Suprapubic skin (tissue), 3 donors: ENCODE data around the gene SERINC5.

Source experiments
- CTCF ChIP-seq, 2 donors: fragments of 200-600 bp in 1 of 2; fragments of 450-650 bp in 1 of 2; sonication (generic) in 1 of 2; IDR thresholded peaks; one replicate each; pipeline ENCODE4 v1.5.1; 2016 to 2019; ENCODE audit warnings: antibody characterized with exemption in 2 of 2, mild to moderate bottlenecking in 1 of 2, moderate library complexity in 1 of 2
- EP300 ChIP-seq: sonication (generic); formaldehyde crosslinking; IDR thresholded peaks from one replicate; pipeline ENCODE4 v1.6.1; 2017; ENCODE audit warnings: antibody characterized with exemption

GRCh38 chr5:80269991-80270438 is 14.2 kb upstream of the SERINC5 start:
- TF ChIP-seq CTCF (IDR thresholded peaks at IDR 0.05) (no peak), EP300 (no peak)
